Measurements from ENCODE around the gene NOL9. TPM values are rescaled to one million over a fixed set of nuclear protein-coding genes. Genes with fewer than 3 reads are reported as not detected.

The NOL9 gene
- total and polyA plus RNA-seq, 2 of the 13 experiments (the other 11 are each of a cell fraction or from before 2014, with no cell fraction given) = 18.0 to 24.7 TPM

DNA sequence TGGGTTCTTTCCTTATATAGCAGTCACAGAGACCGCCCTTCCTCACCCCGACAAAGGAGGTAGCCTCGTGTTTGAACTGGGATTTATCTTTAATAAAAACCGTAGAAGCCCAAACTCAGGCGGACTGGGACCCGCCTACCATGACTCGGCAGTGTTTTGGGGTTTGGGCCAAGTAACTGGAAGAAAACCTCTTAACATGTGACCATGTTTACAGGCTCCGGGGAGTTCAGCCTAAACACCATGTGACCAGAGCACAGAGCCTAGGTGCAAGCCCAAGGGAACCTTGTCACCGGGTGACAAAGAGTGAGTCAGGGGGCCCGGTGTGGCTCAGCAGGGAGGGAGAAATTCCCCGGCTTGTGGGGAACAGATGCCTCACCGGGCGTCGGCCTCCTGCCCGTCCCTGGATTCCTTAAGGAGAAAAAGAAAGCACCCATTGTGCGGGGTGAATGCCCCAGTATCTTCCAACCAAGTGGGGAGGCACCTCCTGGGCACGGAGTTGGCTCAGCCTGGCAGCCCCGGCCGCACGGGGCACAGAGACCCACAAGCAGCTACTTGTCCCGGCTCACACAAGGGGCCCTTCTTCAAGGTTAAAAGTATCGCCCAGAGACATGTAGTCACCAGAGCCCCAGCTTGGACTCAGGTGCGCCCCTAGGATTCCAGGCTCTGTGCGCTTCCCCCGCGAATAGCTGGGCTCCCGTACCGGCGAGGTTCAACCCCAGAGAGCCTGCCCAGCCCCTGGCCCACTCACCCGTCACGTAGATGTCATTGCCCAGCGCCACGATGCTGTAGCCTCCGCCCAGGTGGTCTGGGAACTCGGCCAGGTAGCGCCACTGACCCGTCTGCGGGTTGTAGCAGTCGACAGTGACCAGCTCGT, 47.0 kb upstream of the NOL9 start (continued):
- no peak; the same call in 1 of the 2 replicates for TF ChIP-seq ZFP91 (CRISPR knock-in tag; IDR thresholded peaks at IDR 0.05; ENCODE audit: borderline replicate concordance)
- peak; percentile 59; the same call in 1 of the 2 replicates for TF ChIP-seq GATAD1 (CRISPR knock-in tag; IDR thresholded peaks at IDR 0.05)
- TF ChIP-seq ZNF543 (CRISPR knock-in tag; IDR thresholded peaks at IDR 0.05) = peak; percentile 56; the same call in 1 of the 2 replicates
- TF ChIP-seq ATF3 (CRISPR knock-in tag; IDR thresholded peaks at IDR 0.05) = no peak
- TF ChIP-seq MAFF (IDR thresholded peaks at IDR 0.05; ENCODE audit: low read depth, low read length) = peak; percentile 33; the same call in 1 of the 2 replicates
- peak; percentile 33; the same call in 1 of the 2 replicates for TF ChIP-seq SP5 (CRISPR knock-in tag; IDR thresholded peaks at IDR 0.05; ENCODE audit: borderline replicate concordance, low read depth)
- TF ChIP-seq, protein P1, sequence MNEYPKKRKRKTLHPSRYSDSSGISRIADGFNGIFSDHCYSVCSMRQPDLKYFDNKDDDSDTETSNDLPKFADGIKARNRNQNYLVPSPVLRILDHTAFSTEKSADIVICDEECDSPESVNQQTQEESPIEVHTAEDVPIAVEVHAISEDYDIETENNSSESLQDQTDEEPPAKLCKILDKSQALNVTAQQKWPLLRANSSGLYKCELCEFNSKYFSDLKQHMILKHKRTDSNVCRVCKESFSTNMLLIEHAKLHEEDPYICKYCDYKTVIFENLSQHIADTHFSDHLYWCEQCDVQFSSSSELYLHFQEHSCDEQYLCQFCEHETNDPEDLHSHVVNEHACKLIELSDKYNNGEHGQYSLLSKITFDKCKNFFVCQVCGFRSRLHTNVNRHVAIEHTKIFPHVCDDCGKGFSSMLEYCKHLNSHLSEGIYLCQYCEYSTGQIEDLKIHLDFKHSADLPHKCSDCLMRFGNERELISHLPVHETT (CRISPR knock-in tag; conservative IDR thresholded peaks at IDR 0.05) = no peak
- TF ChIP-seq HOMEZ (CRISPR knock-in tag; IDR thresholded peaks at IDR 0.05; ENCODE audit: low read depth) = no peak
- peak; percentile 42 for TF ChIP-seq HDAC2 (CRISPR knock-in tag; IDR thresholded peaks at IDR 0.05)
- TF ChIP-seq, protein P2, sequence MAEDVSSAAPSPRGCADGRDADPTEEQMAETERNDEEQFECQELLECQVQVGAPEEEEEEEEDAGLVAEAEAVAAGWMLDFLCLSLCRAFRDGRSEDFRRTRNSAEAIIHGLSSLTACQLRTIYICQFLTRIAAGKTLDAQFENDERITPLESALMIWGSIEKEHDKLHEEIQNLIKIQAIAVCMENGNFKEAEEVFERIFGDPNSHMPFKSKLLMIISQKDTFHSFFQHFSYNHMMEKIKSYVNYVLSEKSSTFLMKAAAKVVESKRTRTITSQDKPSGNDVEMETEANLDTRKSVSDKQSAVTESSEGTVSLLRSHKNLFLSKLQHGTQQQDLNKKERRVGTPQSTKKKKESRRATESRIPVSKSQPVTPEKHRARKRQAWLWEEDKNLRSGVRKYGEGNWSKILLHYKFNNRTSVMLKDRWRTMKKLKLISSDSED (CRISPR knock-in tag; IDR thresholded peaks at IDR 0.05) = no peak
- no peak; the same call in 1 of the 2 replicates for TF ChIP-seq RARA (CRISPR knock-in tag; IDR thresholded peaks at IDR 0.05)
- TF ChIP-seq ZNF296 (CRISPR knock-in tag; conservative IDR thresholded peaks at IDR 0.05) = peak; percentile 35; the same call in 1 of the 2 replicates
- TF ChIP-seq, protein P3, sequence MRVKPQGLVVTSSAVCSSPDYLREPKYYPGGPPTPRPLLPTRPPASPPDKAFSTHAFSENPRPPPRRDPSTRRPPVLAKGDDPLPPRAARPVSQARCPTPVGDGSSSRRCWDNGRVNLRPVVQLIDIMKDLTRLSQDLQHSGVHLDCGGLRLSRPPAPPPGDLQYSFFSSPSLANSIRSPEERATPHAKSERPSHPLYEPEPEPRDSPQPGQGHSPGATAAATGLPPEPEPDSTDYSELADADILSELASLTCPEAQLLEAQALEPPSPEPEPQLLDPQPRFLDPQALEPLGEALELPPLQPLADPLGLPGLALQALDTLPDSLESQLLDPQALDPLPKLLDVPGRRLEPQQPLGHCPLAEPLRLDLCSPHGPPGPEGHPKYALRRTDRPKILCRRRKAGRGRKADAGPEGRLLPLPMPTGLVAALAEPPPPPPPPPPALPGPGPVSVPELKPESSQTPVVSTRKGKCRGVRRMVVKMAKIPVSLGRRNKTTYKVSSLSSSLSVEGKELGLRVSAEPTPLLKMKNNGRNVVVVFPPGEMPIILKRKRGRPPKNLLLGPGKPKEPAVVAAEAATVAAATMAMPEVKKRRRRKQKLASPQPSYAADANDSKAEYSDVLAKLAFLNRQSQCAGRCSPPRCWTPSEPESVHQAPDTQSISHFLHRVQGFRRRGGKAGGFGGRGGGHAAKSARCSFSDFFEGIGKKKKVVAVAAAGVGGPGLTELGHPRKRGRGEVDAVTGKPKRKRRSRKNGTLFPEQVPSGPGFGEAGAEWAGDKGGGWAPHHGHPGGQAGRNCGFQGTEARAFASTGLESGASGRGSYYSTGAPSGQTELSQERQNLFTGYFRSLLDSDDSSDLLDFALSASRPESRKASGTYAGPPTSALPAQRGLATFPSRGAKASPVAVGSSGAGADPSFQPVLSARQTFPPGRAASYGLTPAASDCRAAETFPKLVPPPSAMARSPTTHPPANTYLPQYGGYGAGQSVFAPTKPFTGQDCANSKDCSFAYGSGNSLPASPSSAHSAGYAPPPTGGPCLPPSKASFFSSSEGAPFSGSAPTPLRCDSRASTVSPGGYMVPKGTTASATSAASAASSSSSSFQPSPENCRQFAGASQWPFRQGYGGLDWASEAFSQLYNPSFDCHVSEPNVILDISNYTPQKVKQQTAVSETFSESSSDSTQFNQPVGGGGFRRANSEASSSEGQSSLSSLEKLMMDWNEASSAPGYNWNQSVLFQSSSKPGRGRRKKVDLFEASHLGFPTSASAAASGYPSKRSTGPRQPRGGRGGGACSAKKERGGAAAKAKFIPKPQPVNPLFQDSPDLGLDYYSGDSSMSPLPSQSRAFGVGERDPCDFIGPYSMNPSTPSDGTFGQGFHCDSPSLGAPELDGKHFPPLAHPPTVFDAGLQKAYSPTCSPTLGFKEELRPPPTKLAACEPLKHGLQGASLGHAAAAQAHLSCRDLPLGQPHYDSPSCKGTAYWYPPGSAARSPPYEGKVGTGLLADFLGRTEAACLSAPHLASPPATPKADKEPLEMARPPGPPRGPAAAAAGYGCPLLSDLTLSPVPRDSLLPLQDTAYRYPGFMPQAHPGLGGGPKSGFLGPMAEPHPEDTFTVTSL (CRISPR knock-in tag; IDR thresholded peaks at IDR 0.05; ENCODE audit: borderline replicate concordance) = no peak
- no peak for TF ChIP-seq SNAPC2 (CRISPR knock-in tag; IDR thresholded peaks at IDR 0.05)
- no peak for TF ChIP-seq ZNF777 (CRISPR knock-in tag; IDR thresholded peaks at IDR 0.05)
- peak; percentile 61; the same call in 1 of the 2 replicates for TF ChIP-seq PHF21A (CRISPR knock-in tag; IDR thresholded peaks at IDR 0.05)
